Measurements from ENCODE around the gene CSNK1G3.
A peak's percentile ranks its signal among the peaks of the same experiment; 100 is the strongest.
"Not testable (repeated sequence)": the region's sequence is repeated elsewhere in the genome, so short reads cannot be mapped to it uniquely, and the experiment has no call there.

The CSNK1G3 gene

DNA sequence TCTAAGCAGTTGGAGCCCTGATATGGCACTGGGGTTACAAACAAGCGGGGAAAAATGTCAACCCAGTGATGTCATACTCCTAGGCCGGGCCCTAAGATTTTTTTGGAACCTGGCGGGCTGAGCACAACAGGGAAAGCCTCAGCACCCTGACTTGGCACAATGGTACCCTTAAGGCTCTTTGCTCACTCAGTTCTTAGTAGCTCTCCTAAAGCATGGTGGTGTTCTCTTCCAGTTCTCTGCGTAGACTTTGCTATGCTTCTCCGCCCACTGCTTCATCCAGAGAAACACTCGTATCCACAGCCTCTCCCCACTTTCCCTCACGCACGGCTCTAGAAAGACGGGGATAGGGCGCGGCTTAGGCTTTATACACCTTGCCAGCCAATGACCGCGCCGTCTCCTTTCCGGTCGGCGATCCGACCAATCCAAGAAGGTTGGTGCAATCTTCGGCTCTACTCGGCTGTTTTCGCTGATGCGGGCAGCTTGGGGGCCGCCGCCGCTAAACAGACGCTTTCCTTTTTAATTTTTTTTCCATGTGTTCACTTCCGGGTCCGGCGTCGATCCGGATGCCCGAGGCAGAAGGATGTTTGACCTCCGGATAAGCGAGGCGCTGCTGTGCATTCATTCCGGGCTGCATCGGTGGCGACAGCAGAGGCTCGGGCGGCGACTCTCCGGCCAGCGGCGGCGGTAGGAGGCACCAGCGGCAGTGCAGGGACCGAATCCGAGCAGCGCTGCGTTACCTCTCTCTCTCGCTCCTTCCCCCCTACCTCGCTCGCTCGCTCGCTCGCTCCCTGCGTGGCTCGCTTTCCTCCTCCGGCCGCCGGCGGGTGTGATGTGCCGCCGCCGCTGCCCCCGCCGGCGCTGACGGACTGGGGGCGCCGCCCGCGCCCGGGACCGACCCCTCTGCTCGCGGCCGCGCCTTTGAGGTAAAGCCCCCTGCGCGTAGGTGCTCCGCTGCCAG, at the start of gene CSNK1G3:
TSS of gene CSNK1G3 (plus strand) at position 530 of the 958 bp plus-strand sequence. CDS start 33,487 bp downstream, outside the sequence.
- FAIRE-seq = peak; percentile 99
- DNase-seq (ENCODE audit: extremely low spot score, insufficient read length, low read depth) = peak; percentile 83

DNA sequence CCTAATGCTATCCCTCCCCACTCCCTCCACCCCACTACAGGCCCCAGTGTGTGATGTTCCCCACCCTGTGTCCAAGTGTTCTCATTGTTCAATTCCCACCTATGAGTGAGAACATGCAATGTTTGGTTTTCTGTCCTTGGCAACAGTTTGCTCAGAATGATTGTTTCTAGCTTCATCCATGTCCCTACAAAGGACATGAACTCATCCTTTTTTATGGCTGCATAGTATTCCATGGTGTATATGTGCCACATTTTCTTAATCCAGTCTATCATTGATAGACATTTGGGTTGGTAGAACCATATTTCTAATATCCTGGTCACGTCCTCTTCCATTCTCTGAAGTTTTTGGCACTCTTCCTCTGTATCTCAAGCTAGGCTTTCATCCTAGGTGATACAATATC, 45.1 kb upstream of the CSNK1G3 start:
- FAIRE-seq; DNase-seq (ENCODE audit: extremely low spot score, insufficient read length, low read depth): not testable (repeated sequence)

DNA sequence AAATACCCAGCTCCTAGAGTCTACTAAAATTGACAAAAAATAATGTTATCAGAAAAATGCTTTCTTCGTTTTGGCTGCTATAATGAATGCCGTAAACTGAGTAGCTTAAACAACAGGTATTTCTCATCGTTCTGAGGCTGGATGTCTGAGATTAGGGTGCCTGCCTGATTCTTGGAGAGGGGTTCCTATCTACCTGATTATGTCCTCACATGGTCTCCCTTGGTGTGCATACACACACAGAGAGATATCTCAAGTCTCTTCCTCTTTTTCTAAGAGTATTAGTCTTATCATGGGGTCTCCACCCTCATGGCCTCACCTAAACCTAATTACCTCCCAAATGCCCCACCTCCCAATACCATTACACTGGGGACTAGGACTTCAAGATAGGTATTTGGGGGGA, 40.6 kb upstream of the CSNK1G3 start:
- FAIRE-seq = no peak

GRCh38 chr5:123472150-123472924, 39.6 kb upstream of the CSNK1G3 start:
- FAIRE-seq (no peak), DNase-seq (ENCODE audit: extremely low spot score, insufficient read length, low read depth) (no peak)

More for the DNA sequence above, 40.6 kb upstream of the CSNK1G3 start:
- DNase-seq (ENCODE audit: extremely low spot score, insufficient read length, low read depth) = no peak

- FAIRE-seq (no peak), DNase-seq (ENCODE audit: extremely low spot score, insufficient read length, low read depth) (no peak)
These were observed 37.7 kb upstream of the CSNK1G3 start for GRCh38 chr5:123474228-123474627.

DNA sequence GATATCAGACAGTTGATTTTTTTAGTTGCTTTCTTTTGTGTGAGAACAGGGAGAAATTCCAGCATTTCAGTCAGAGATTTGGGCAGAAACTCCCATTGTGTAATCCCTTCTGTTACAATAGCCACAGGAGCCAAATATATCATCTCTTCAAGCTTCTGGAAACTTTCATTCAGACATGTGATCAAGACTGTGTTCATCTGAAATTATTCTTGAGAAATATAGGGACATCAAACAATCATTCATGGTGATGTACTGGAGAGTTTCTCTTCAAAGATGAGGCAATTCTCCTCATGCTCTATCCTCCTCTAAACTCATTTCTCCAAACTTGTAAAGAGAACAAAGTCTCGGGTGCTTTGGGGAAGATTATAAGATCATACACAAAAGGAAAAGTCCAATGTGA, 35.2 kb upstream of the CSNK1G3 start:
- FAIRE-seq (no peak), DNase-seq (ENCODE audit: extremely low spot score, insufficient read length, low read depth) (no peak)

GRCh38 chr5:123478546-123478945, 33.4 kb upstream of the CSNK1G3 start:
- FAIRE-seq (no peak), DNase-seq (ENCODE audit: extremely low spot score, insufficient read length, low read depth) (no peak)

DNA sequence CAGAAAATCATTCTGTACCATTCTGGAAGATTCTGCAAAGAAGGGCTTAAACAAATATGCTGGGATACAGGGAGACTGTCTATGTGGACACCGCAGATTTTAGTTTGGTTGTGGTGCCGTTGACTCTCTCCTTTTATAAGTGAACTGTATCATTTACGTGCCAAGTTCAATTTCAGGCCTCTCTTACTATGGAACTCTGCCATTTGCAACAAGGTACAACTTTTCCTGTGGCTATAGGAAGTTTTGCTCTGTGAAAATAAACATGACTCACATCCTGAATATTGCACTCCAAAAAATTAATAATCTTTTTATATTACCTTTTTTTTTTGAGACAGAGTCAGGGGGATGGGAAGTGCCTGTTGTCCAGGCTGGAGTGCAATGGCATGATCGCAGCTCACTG, 29.7 kb upstream of the CSNK1G3 start:
- FAIRE-seq = no peak
- no peak for DNase-seq (ENCODE audit: extremely low spot score, insufficient read length, low read depth)

DNA sequence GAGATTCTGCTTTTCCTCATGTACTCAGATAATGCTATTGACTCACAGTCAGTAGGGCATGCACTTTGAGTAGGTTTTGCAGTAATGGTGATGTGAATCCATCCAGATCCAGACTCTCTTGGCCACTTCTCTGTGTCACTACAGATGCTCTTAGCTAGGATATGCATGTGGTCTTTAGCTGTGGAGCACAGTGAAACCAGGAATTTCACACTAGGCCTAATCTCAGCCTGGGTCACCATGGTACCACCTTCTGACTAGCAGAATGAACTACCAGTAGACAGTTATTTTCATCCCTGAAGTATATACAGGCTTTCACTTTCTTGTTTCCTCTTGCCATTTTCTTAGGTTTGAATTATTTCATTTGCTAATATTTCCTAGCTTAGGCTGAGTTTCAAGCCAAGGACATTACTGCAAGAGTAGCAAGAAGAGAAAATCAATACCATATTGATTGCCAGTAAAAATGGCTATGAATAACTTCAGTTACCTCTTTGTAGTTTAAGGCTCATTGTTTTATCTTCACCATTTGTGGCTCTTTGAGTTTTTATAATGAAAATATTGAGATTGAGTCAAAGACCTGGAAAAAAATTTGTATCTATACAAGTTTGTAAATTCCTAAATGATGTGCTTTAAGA, 28.4 kb upstream of the CSNK1G3 start:
- FAIRE-seq (no peak), DNase-seq (ENCODE audit: extremely low spot score, insufficient read length, low read depth) (no peak)

DNA sequence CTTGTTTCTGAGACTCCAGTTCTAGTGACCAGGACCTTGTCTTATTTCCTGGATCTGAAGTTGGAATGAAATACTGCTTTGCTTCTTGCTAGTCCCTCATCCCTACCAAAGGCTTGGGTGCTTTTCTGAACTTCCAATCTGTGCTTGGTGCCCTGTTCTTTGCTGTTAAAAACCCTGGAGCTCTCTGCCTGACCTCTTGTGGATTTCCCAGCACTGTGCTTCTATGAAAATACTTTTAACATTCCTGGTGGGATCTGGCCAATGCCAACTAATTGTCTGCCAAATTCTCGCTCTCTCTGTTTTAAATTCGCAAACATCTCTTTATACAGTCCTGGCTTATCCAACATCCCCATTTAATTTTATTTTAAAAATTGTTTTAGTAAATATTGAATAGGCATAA, 26.7 kb upstream of the CSNK1G3 start:
- DNase-seq (ENCODE audit: extremely low spot score, insufficient read length, low read depth) = no peak
- no peak for FAIRE-seq

- DNase-seq (ENCODE audit: extremely low spot score, insufficient read length, low read depth) (no peak), FAIRE-seq (no peak)
These were observed 24.9 kb upstream of the CSNK1G3 start for GRCh38 chr5:123486951-123487655.

- DNase-seq (ENCODE audit: extremely low spot score, insufficient read length, low read depth) = no peak
- FAIRE-seq = no peak
These were observed 21.0 kb upstream of the CSNK1G3 start for GRCh38 chr5:123490974-123491373.

GRCh38 chr5:123495211-123495610, 16.8 kb upstream of the CSNK1G3 start:
- DNase-seq (ENCODE audit: extremely low spot score, insufficient read length, low read depth); FAIRE-seq: not testable (repeated sequence)

GRCh38 chr5:123496892-123497291, 15.1 kb upstream of the CSNK1G3 start:
- no peak for FAIRE-seq
- DNase-seq (ENCODE audit: extremely low spot score, insufficient read length, low read depth) = no peak

DNA sequence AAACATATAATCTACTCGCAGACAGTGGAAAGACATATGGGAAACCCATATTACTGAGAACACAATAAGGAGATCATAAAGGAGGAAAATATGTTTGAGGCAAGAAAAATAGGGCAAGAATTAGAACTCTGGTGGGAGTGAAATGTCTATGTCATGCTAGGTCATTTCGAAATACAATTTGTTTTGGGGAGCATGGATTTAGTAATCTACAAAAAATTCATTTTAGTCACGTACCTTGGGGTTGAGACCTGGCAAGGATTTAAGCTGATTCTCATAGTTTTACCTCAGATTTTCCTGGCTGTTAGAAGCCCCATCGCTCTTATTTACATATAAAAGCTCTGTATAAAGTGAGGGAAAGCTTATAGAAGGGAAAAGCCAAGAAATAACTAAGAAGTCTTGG, 11.5 kb upstream of the CSNK1G3 start:
- FAIRE-seq = no peak
- DNase-seq (ENCODE audit: extremely low spot score, insufficient read length, low read depth) = no peak

DNA sequence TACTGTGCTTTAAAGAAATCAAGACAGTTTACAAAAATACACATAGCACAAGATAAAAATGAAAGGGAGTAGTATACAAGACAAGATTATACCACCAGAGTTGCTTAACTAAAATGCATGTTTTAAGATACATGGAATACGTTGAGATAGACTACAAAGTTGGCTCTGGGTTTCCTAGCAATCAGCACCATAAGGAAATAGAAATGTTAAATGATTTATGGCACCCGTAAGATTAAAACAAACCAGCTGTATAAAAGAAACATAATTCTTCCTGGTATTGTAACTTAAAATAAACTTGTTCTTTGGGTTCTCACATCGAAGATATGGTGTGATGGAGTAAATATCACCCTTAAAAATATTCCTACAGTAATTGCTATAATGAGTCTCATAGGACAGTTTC, 9.9 kb upstream of the CSNK1G3 start:
- DNase-seq (ENCODE audit: extremely low spot score, insufficient read length, low read depth) (no peak), FAIRE-seq (no peak)

DNA sequence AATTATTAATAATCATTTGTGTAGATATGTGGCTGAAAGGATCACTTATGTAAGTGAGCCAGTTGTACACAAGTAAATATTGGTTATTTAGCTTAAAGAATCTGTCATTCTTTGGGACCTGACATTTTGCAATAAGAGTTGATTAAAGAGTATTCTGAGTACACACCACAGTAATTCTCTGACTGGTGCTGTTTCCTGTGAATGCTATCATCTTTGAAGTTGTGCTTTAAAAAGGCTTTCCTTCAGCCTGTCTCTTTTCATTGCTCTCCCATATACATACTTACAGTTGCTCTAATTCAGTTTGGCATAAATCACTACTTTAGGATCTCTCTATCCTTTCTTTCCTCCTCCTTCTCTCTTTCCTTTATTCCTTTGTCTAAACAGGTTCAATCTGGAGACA, 8.7 kb upstream of the CSNK1G3 start:
- DNase-seq (ENCODE audit: extremely low spot score, insufficient read length, low read depth) (no peak), FAIRE-seq (peak; percentile 35)

- FAIRE-seq = no peak
- no peak for DNase-seq (ENCODE audit: extremely low spot score, insufficient read length, low read depth)
These were observed 6.3 kb upstream of the CSNK1G3 start for GRCh38 chr5:123505633-123506032.

GRCh38 chr5:123508441-123508840, 3.5 kb upstream of the CSNK1G3 start:
- DNase-seq (ENCODE audit: extremely low spot score, insufficient read length, low read depth) (no peak), FAIRE-seq (no peak)

DNA sequence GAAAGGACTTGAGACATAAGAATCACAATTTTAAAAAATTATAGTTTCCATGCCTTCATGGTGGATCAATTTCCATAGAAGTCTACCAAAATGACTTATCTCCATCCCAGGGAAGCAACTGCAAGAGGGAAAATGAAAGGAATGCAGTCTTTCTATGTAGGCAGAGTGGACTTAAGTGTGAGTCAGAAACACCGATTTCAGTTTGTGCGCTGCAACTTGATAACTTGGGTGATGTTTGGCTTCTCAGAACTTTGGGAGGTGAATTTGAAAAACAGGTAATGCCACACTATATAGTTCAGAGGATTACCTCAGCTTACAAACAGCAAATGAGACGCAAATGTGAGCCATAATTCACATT, 708 bp upstream of the CSNK1G3 start:
- DNase-seq (ENCODE audit: extremely low spot score, insufficient read length, low read depth) (no peak), FAIRE-seq (no peak)

Data from GM18507 (cell line).